SU-DHL-6 (cell line): Measurements from ENCODE around the gene EVA1C.

Source experiments
- H2AFZ ChIP-seq: fragments of 200-600 bp; sonication (generic); 2 replicates; pipeline ENCODE4 v1.6.1; 2014; ENCODE audit warnings: low read depth, mild to moderate bottlenecking, moderate library complexity, mixed read lengths, antibody characterized with exemption, low read length; ENCODE audit not compliant: severe bottlenecking
- H3F3A ChIP-seq: fragments of 200-600 bp; shearing (Covaris generic); 2 replicates; pipeline ENCODE4 v1.6.0; 2016; ENCODE audit warnings: antibody characterized with exemption, mild to moderate bottlenecking; ENCODE audit not compliant: insufficient read depth
- H3K27ac ChIP-seq: fragments of 200-600 bp; sonication (generic); 2 replicates; pipeline ENCODE4 v1.5.1; 2016; ENCODE audit warnings: low read depth, mild to moderate bottlenecking, low read length, moderate library complexity, mixed read lengths
- H3K27me3 ChIP-seq: fragments of 200-600 bp; sonication (generic), shearing (Covaris generic); 2 replicates; pipeline ENCODE4 v1.6.0; 2014; ENCODE audit warnings: mild to moderate bottlenecking, low read length
- H3K36me3 ChIP-seq: fragments of 200-600 bp; sonication (generic); 2 replicates; pipeline ENCODE4 v1.6.1; 2014; ENCODE audit warnings: mild to moderate bottlenecking, low read length, mixed read lengths
- H3K4me2 ChIP-seq: fragments of 300-600, 200-600 bp; shearing (Covaris generic), sonication (generic); 2 replicates; pipeline ENCODE4 v1.6.0; 2014; ENCODE audit warnings: low read length, low read depth, mild to moderate bottlenecking; ENCODE audit not compliant: poor library complexity, severe bottlenecking
- H3K4me3 ChIP-seq: fragments of 200-600 bp; sonication (generic); 2 replicates; pipeline ENCODE4 v1.5.1; 2014; ENCODE audit warnings: antibody characterized with exemption, low read length, mild to moderate bottlenecking, mixed read lengths; ENCODE audit not compliant: insufficient read depth, poor library complexity, severe bottlenecking
- H3K79me2 ChIP-seq: fragments of 200-600 bp; sonication (generic); 2 replicates; pipeline ENCODE4 v1.6.1; 2014; ENCODE audit warnings: mild to moderate bottlenecking, low read length, moderate library complexity; ENCODE audit not compliant: insufficient read depth
- H3K9ac ChIP-seq: fragments of 200-600 bp; sonication (generic); 2 replicates; pipeline ENCODE4 v1.7.0; 2014; ENCODE audit warnings: mild to moderate bottlenecking, low read length
- H3K9me2 ChIP-seq: fragments of 200-600 bp; sonication (generic); replicated peaks from 2 replicates; pipeline ENCODE4 v1.6.1; 2014; ENCODE audit warnings: low read length; ENCODE audit not compliant: insufficient read depth
- H3K9me3 ChIP-seq: fragments of 200-600 bp; sonication (generic); 2 replicates; pipeline ENCODE4 v1.6.1; 2014; ENCODE audit warnings: low read length, mixed read lengths; ENCODE audit not compliant: insufficient read depth
- H4K20me1 ChIP-seq: fragments of 200-600 bp; sonication (generic); 2 replicates; pipeline ENCODE4 v1.6.1; 2014; ENCODE audit warnings: low read depth, mild to moderate bottlenecking, antibody characterized with exemption, low read length, moderate library complexity, mixed read lengths
- EZH2phosphoT487 ChIP-seq: fragments of 200-600 bp; sonication (generic), shearing (Covaris generic); conservative IDR thresholded peaks from 2 replicates; pipeline ENCODE4 v1.6.1; 2018; ENCODE audit warnings: mild to moderate bottlenecking, antibody characterized with exemption, low read length, moderate library complexity, mixed read lengths
- TF ChIP-seq, protein P1 (sequence below): fragments of 200-600 bp; sonication (generic); IDR thresholded peaks from one replicate; pipeline ENCODE4 v1.5.1; 2017; ENCODE audit warnings: antibody characterized with exemption, mild to moderate bottlenecking, low read length, moderate library complexity; ENCODE audit not compliant: insufficient read depth, poor library complexity, severe bottlenecking

EVA1C gene

DNA sequence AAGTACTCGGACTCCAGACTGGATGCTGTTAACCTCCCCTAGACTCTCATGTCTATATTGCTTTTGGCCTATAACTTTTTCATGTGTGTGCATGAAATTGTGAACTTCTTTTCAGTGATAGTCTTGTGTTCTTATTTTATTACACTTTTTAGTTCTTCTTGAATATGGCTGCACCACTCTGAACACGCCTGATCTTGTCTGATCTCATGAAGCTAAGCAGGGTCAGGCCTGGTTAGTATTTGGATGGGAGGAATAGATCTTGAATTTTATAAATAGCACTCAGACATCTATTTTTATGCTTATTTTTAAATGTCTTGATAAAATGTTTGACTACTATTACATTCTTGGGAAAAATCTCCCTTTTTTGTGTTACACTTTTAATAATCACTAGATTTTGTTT lies 150.4 kb downstream of the EVA1C start:
- H2AFZ ChIP-seq: no peak overlapping the region
- no peak for TF ChIP-seq EZH2phosphoT487
- TF ChIP-seq, protein P1, sequence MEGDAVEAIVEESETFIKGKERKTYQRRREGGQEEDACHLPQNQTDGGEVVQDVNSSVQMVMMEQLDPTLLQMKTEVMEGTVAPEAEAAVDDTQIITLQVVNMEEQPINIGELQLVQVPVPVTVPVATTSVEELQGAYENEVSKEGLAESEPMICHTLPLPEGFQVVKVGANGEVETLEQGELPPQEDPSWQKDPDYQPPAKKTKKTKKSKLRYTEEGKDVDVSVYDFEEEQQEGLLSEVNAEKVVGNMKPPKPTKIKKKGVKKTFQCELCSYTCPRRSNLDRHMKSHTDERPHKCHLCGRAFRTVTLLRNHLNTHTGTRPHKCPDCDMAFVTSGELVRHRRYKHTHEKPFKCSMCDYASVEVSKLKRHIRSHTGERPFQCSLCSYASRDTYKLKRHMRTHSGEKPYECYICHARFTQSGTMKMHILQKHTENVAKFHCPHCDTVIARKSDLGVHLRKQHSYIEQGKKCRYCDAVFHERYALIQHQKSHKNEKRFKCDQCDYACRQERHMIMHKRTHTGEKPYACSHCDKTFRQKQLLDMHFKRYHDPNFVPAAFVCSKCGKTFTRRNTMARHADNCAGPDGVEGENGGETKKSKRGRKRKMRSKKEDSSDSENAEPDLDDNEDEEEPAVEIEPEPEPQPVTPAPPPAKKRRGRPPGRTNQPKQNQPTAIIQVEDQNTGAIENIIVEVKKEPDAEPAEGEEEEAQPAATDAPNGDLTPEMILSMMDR: no peak
- H3K9me2 ChIP-seq: no peaks in the 10 kb centered on the region
- H3F3A ChIP-seq: no peaks in the 10 kb centered on the region
- no peaks in the 10 kb centered on the region for H3K9me3 ChIP-seq
- H3K27me3 ChIP-seq: no peaks in the 10 kb centered on the region; the same call in 1 of the 2 replicates
- H4K20me1 ChIP-seq: no peaks in the 10 kb centered on the region
- no peaks in the 10 kb centered on the region for H3K36me3 ChIP-seq
- no peak overlapping the region for H3K4me2 ChIP-seq
- no peak overlapping the region for H3K9ac ChIP-seq
- no peaks in the 10 kb centered on the region for H3K79me2 ChIP-seq
- H3K27ac ChIP-seq: no peak overlapping the region
- H3K4me3 ChIP-seq: no peak overlapping the region
